Keratinocyte (primary cell): Measurements from ENCODE around the gene POLE. TPM values are rescaled to one million over a fixed set of nuclear protein-coding genes. Genes with fewer than 3 reads are reported as not detected.

Experiments
- DNase-seq: peaks from one replicate; pipeline ENCODE4 v3.0.0-alpha.2; 2011; ENCODE audit warnings: low read depth, missing footprints, low spot score
- FAIRE-seq: peaks from 2 replicates; lab custom pipeline; 2011; peaks lifted over from hg19 to GRCh38; lab: Jason Lieb, UNC
- H2AFZ ChIP-seq: 2 replicates; pipeline ENCODE4 v1.6.0; 2012; ENCODE audit warnings: low read length, control low read depth, inconsistent platforms; ENCODE audit not compliant: control insufficient read depth
- H3K27ac ChIP-seq: 2 replicates; pipeline ENCODE4 v1.5.1; 2011; ENCODE audit warnings: low read length; ENCODE audit not compliant: control insufficient read depth, insufficient read depth
- H3K27me3 ChIP-seq: 3 replicates; pipeline ENCODE4 v1.6.0; 2011; ENCODE audit warnings: low read length; ENCODE audit not compliant: control insufficient read depth, insufficient read depth; ENCODE audit errors: extremely low read depth
- H3K36me3 ChIP-seq, 2 experiments: 2 replicates in 1 of 2; 3 replicates in 1 of 2; pipeline ENCODE4 v1.5.1; 2011; ENCODE audit warnings: low read length in 2 of 2, mild to moderate bottlenecking in 1 of 2; ENCODE audit not compliant: control insufficient read depth in 2 of 2, insufficient read depth in 2 of 2; ENCODE audit errors: extremely low read depth in 1 of 2
- H3K4me1 ChIP-seq: 3 replicates; pipeline ENCODE4 v1.5.1; 2011; ENCODE audit warnings: low read length; ENCODE audit not compliant: control insufficient read depth, insufficient read depth; ENCODE audit errors: extremely low read depth
- H3K4me2 ChIP-seq: 3 replicates; pipeline ENCODE4 v1.6.0; 2011; ENCODE audit warnings: low read depth, low read length; ENCODE audit not compliant: control insufficient read depth, insufficient read depth; ENCODE audit errors: extremely low read depth
- H3K4me3 ChIP-seq, 3 experiments: fragments of 200-600 bp in 1 of 3; sonication (generic) in 1 of 3; 2 replicates in 2 of 3; 3 replicates in 1 of 3; pipeline ENCODE4 v1.5.1; 2011 to 2016; ENCODE audit warnings: low read length in 3 of 3, mild to moderate bottlenecking in 3 of 3, control low read depth in 2 of 3, inconsistent platforms in 1 of 3, low read depth in 1 of 3, mixed read lengths in 1 of 3, mixed run types in 1 of 3, moderate library complexity in 1 of 3; ENCODE audit not compliant: control insufficient read depth in 2 of 3, insufficient read depth in 2 of 3; ENCODE audit errors: extremely low read depth in 1 of 3
- H3K79me2 ChIP-seq: 2 replicates; pipeline ENCODE4 v1.6.0; 2012; ENCODE audit warnings: low read length; ENCODE audit not compliant: control insufficient read depth, insufficient read depth
- H3K9ac ChIP-seq: 3 replicates; pipeline ENCODE4 v1.6.0; 2011; ENCODE audit warnings: low read length; ENCODE audit not compliant: control insufficient read depth, insufficient read depth; ENCODE audit errors: extremely low read depth
- H3K9me1 ChIP-seq: 3 replicates; pipeline ENCODE4 v1.6.0; 2011; ENCODE audit warnings: low read length; ENCODE audit not compliant: control insufficient read depth, insufficient read depth; ENCODE audit errors: extremely low read depth
- H3K9me3 ChIP-seq: 2 replicates; pipeline ENCODE4 v1.5.1; 2012; ENCODE audit warnings: low read depth, low read length; ENCODE audit not compliant: control insufficient read depth
- H4K20me1 ChIP-seq: 3 replicates; pipeline ENCODE4 v1.6.0; 2011; ENCODE audit warnings: low read length; ENCODE audit not compliant: control insufficient read depth, insufficient read depth; ENCODE audit errors: extremely low read depth
- EZH2 ChIP-seq: IDR thresholded peaks from one replicate; pipeline ENCODE4 v1.6.1; 2012; ENCODE audit warnings: inconsistent platforms, mild to moderate bottlenecking, low read length, moderate library complexity
- dilution Hi-C: fragments of 300-500 bp; cut with MboI; formaldehyde crosslinking; loops from one replicate; pipeline ENCODE4 v1.7.0; 2020; ENCODE audit warnings: low sequenced_read_pairs; ENCODE audit not compliant: extremely low pct_ligation_motif_present
- polyA plus RNA-seq, 5 experiments: library from polyadenylated mRNA; depleted of rRNA in 3 of 5; stranded (reverse) in 3 of 5; stranded (forward) in 1 of 5; unstranded in 1 of 5; fragments of >200 nt; gene quantifications; 1 replicate in 1 of 5; 2 replicates in 3 of 5; 3 replicates in 1 of 5; pipeline versions ENCODE4 v1.2.1 to v1.2.3, GENCODE V29; 2011 to 2012; ENCODE audit warnings: missing spikeins in 2 of 5, low read depth in 1 of 5, low replicate concordance in 1 of 5
- TF ChIP-seq, protein P1 (sequence below), 3 experiments: IDR thresholded peaks in 1 of 3; conservative IDR thresholded peaks in 1 of 3; optimal IDR thresholded peaks in 1 of 3; 2 replicates in 2 of 3; 3 replicates in 1 of 3; pipeline versions ENCODE3 to v1.5.1; 2011; ENCODE audit warnings: low read length in 3 of 3, mild to moderate bottlenecking in 3 of 3, moderate library complexity in 2 of 3, control low read depth in 1 of 3, inconsistent platforms in 1 of 3; ENCODE audit not compliant: insufficient read depth in 2 of 3; ENCODE audit errors: extremely low read depth in 1 of 3

POLE gene
- polyA plus RNA-seq, 1 donor (not counting 4 experiments of a cell fraction or from before 2014, with no cell fraction given), result 14.8 TPM

DNA sequence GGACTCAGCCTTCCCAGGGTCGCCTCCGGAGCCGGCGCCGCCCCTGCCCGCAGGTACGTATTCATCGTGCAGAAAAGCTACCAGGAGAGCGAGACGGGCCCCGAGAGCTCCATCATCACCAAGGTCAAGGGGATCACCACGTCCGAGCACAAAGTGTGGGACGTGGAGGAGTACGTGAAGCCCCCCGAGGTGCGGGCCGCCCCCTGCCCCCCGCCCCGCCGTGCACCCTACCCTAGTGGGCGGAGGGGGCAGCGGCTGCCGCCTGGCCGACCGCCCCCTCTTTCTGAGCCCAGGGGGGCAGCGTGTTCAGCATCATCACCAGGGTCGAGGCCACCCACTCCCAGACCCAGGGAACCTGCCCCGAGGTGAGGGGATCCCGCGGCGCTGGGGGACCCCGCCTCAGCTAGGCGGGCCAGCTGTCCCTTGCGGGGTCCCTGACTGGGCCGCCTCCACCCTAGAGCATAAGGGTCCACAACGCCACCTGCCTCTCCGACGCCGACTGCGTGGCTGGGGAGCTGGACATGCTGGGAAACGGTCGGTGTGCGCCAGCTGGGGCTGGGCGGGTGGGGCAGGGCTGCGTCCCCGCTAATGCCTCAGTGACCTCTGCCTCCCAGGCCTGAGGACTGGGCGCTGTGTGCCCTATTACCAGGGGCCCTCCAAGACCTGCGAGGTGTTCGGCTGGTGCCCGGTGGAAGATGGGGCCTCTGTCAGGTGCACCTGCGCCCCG, 67.6 kb downstream of the POLE start:
- peaks cover 54% of the 10 kb centered on the region for H3K27me3 ChIP-seq
- H4K20me1 ChIP-seq, result no peaks in the 10 kb centered on the region
- no peaks in the 10 kb centered on the region for H3K79me2 ChIP-seq
- no peak overlapping the region for H3K27ac ChIP-seq
- no peaks in the 10 kb centered on the region for H3K4me1 ChIP-seq
- TF ChIP-seq, protein P1, sequence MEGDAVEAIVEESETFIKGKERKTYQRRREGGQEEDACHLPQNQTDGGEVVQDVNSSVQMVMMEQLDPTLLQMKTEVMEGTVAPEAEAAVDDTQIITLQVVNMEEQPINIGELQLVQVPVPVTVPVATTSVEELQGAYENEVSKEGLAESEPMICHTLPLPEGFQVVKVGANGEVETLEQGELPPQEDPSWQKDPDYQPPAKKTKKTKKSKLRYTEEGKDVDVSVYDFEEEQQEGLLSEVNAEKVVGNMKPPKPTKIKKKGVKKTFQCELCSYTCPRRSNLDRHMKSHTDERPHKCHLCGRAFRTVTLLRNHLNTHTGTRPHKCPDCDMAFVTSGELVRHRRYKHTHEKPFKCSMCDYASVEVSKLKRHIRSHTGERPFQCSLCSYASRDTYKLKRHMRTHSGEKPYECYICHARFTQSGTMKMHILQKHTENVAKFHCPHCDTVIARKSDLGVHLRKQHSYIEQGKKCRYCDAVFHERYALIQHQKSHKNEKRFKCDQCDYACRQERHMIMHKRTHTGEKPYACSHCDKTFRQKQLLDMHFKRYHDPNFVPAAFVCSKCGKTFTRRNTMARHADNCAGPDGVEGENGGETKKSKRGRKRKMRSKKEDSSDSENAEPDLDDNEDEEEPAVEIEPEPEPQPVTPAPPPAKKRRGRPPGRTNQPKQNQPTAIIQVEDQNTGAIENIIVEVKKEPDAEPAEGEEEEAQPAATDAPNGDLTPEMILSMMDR (optimal IDR thresholded peaks at IDR 0.05 in 1 of 3, IDR thresholded peaks at IDR 0.05 in 1 of 3, conservative IDR thresholded peaks at IDR 0.05 in 1 of 3; ENCODE audit: extremely low read depth in 1 of 3, insufficient read depth in 2 of 3, low read length in 3 of 3), result no peak
- no peak for TF ChIP-seq EZH2
- FAIRE-seq (no peak), DNase-seq (no peak)
- dilution Hi-C loops, result no loop called here
- no peak overlapping the region for H3K4me3 ChIP-seq
- no peak overlapping the region for H3K4me2 ChIP-seq
- H3K9ac ChIP-seq, result no peak overlapping the region
- no peaks in the 10 kb centered on the region for H3K9me1 ChIP-seq
- peaks cover 8% of the 10 kb centered on the region for H3K9me3 ChIP-seq
- H2AFZ ChIP-seq, result no peak overlapping the region
- H3K36me3 ChIP-seq, result peaks cover 3% of the 10 kb centered on the region in 2 experiments

DNA sequence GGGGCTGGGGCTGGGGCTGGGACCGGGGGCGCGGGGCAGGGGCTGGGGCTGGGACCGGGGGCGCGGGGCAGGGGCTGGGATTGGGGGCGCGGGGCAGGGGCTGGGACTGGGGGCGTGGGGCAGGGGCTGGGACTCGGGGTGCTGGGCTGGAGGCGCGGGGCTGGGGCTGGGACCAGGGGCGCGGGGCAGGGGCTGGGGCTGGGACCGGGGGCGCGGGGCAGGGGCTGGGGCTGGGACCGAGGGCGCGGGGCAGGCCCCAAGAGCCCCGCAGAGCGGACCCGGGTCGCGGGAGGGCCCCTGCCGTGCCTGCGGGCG, 68.1 kb downstream of the POLE start:
- no peak for DNase-seq
- Histone ChIP-seq H3K4me1 (no peaks in the 10 kb centered on the region), H2AFZ (no peak overlapping the region), H3K27me3 (peaks cover 54% of the 10 kb centered on the region), H3K9ac (no peak overlapping the region), H3K9me1 (no peaks in the 10 kb centered on the region), H3K27ac (no peak overlapping the region), H3K36me3 (no peaks in the 10 kb centered on the region), H3K79me2 (no peaks in the 10 kb centered on the region), H3K4me3 (no peak overlapping the region), H4K20me1 (no peaks in the 10 kb centered on the region), H3K9me3 (peaks cover 8% of the 10 kb centered on the region), H3K4me2 (no peak overlapping the region)
- FAIRE-seq, result no peak
- no peak for TF ChIP-seq EZH2
- TF ChIP-seq, protein P1 (optimal IDR thresholded peaks at IDR 0.05 in 1 of 3, IDR thresholded peaks at IDR 0.05 in 1 of 3, conservative IDR thresholded peaks at IDR 0.05 in 1 of 3; ENCODE audit: extremely low read depth in 1 of 3, insufficient read depth in 2 of 3, low read length in 3 of 3), result no peak
- dilution Hi-C loops, result no loop called here
